ENCODE results near the gene VAMP1. TPM values are rescaled to one million over a fixed set of nuclear protein-coding genes. Genes with fewer than 3 reads are reported as not detected.
A peak's percentile ranks its signal among the peaks of the same experiment; 100 is the strongest.

VAMP1 gene
- total and polyA plus RNA-seq, 2 experiments from 2014 or later, result 13.9 to 16.1 TPM

DNA sequence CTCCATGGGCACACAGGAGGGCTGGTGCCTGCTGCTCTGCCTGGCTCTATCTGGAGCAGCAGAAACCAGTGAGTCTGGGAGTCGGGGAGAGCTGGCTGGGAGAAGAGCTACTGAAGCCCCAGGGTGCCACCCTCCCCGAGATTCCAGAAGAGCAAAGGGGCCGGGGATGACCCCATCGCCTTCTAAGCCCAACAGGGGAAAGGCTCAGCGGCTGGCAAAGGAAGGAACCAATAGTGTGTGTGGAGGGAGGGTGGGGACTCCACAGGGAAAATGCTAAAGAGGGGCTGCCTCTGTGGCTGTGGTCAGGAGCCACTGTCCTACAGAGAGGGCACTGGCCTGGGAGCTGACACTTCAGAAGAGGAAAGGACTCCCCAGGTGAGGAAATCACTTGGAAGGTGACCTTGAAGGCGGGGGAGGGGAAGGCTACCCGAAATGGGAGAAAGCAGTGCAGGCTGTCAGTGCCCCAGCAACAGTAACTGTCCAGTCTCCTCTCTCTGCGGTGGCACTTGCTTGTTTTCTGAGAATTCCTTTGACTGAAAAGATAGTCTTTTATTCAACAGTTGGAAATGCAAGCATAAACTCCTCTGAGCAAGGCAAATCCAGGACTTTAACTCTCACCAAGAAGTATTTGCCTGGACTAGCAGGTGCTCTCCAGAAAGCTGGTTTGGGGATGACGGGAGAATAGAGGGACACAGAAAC lies 18.1 kb downstream of the VAMP1 start:
- peak overlapping the region; percentile 77 for H3K4me2 ChIP-seq
- H3K4me1 Mint-ChIP-seq, result peaks cover 42% of the 10 kb centered on the region
- TF ChIP-seq JUNB (IDR thresholded peaks at IDR 0.05; ENCODE audit: unreplicated experiment) (no peak), NANOG (IDR thresholded peaks at IDR 0.05; ENCODE audit: borderline replicate concordance) (no peak), EZH2phosphoT487 (IDR thresholded peaks at IDR 0.05; ENCODE audit: unreplicated experiment) (no peak), ZNF114 (CRISPR knock-in tag; IDR thresholded peaks at IDR 0.05) (no peak), ZNF331 (CRISPR knock-in tag; IDR thresholded peaks at IDR 0.05; ENCODE audit: low read depth) (no peak), CREB1 (CRISPR knock-in tag; IDR thresholded peaks at IDR 0.05; ENCODE audit: low read depth) (no peak), EZH2 (IDR thresholded peaks at IDR 0.05; ENCODE audit: low read depth, unreplicated experiment) (no peak), POLR2AphosphoS5 (IDR thresholded peaks at IDR 0.05; ENCODE audit: low read depth) (no peak), STAT1 (IDR thresholded peaks at IDR 0.05; ENCODE audit: unreplicated experiment) (no peak)
- TF ChIP-seq, protein P1, sequence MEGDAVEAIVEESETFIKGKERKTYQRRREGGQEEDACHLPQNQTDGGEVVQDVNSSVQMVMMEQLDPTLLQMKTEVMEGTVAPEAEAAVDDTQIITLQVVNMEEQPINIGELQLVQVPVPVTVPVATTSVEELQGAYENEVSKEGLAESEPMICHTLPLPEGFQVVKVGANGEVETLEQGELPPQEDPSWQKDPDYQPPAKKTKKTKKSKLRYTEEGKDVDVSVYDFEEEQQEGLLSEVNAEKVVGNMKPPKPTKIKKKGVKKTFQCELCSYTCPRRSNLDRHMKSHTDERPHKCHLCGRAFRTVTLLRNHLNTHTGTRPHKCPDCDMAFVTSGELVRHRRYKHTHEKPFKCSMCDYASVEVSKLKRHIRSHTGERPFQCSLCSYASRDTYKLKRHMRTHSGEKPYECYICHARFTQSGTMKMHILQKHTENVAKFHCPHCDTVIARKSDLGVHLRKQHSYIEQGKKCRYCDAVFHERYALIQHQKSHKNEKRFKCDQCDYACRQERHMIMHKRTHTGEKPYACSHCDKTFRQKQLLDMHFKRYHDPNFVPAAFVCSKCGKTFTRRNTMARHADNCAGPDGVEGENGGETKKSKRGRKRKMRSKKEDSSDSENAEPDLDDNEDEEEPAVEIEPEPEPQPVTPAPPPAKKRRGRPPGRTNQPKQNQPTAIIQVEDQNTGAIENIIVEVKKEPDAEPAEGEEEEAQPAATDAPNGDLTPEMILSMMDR (conservative IDR thresholded peaks at IDR 0.05; ENCODE audit: low read depth in 2 of 2), result no peak
- TF ChIP-seq, protein P2, sequence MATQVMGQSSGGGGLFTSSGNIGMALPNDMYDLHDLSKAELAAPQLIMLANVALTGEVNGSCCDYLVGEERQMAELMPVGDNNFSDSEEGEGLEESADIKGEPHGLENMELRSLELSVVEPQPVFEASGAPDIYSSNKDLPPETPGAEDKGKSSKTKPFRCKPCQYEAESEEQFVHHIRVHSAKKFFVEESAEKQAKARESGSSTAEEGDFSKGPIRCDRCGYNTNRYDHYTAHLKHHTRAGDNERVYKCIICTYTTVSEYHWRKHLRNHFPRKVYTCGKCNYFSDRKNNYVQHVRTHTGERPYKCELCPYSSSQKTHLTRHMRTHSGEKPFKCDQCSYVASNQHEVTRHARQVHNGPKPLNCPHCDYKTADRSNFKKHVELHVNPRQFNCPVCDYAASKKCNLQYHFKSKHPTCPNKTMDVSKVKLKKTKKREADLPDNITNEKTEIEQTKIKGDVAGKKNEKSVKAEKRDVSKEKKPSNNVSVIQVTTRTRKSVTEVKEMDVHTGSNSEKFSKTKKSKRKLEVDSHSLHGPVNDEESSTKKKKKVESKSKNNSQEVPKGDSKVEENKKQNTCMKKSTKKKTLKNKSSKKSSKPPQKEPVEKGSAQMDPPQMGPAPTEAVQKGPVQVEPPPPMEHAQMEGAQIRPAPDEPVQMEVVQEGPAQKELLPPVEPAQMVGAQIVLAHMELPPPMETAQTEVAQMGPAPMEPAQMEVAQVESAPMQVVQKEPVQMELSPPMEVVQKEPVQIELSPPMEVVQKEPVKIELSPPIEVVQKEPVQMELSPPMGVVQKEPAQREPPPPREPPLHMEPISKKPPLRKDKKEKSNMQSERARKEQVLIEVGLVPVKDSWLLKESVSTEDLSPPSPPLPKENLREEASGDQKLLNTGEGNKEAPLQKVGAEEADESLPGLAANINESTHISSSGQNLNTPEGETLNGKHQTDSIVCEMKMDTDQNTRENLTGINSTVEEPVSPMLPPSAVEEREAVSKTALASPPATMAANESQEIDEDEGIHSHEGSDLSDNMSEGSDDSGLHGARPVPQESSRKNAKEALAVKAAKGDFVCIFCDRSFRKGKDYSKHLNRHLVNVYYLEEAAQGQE (IDR thresholded peaks at IDR 0.05; ENCODE audit: unreplicated experiment), result no peak
- TF ChIP-seq, protein P3, sequence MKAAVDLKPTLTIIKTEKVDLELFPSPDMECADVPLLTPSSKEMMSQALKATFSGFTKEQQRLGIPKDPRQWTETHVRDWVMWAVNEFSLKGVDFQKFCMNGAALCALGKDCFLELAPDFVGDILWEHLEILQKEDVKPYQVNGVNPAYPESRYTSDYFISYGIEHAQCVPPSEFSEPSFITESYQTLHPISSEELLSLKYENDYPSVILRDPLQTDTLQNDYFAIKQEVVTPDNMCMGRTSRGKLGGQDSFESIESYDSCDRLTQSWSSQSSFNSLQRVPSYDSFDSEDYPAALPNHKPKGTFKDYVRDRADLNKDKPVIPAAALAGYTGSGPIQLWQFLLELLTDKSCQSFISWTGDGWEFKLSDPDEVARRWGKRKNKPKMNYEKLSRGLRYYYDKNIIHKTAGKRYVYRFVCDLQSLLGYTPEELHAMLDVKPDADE (IDR thresholded peaks at IDR 0.05), result no peak
- TF ChIP-seq, protein P4, sequence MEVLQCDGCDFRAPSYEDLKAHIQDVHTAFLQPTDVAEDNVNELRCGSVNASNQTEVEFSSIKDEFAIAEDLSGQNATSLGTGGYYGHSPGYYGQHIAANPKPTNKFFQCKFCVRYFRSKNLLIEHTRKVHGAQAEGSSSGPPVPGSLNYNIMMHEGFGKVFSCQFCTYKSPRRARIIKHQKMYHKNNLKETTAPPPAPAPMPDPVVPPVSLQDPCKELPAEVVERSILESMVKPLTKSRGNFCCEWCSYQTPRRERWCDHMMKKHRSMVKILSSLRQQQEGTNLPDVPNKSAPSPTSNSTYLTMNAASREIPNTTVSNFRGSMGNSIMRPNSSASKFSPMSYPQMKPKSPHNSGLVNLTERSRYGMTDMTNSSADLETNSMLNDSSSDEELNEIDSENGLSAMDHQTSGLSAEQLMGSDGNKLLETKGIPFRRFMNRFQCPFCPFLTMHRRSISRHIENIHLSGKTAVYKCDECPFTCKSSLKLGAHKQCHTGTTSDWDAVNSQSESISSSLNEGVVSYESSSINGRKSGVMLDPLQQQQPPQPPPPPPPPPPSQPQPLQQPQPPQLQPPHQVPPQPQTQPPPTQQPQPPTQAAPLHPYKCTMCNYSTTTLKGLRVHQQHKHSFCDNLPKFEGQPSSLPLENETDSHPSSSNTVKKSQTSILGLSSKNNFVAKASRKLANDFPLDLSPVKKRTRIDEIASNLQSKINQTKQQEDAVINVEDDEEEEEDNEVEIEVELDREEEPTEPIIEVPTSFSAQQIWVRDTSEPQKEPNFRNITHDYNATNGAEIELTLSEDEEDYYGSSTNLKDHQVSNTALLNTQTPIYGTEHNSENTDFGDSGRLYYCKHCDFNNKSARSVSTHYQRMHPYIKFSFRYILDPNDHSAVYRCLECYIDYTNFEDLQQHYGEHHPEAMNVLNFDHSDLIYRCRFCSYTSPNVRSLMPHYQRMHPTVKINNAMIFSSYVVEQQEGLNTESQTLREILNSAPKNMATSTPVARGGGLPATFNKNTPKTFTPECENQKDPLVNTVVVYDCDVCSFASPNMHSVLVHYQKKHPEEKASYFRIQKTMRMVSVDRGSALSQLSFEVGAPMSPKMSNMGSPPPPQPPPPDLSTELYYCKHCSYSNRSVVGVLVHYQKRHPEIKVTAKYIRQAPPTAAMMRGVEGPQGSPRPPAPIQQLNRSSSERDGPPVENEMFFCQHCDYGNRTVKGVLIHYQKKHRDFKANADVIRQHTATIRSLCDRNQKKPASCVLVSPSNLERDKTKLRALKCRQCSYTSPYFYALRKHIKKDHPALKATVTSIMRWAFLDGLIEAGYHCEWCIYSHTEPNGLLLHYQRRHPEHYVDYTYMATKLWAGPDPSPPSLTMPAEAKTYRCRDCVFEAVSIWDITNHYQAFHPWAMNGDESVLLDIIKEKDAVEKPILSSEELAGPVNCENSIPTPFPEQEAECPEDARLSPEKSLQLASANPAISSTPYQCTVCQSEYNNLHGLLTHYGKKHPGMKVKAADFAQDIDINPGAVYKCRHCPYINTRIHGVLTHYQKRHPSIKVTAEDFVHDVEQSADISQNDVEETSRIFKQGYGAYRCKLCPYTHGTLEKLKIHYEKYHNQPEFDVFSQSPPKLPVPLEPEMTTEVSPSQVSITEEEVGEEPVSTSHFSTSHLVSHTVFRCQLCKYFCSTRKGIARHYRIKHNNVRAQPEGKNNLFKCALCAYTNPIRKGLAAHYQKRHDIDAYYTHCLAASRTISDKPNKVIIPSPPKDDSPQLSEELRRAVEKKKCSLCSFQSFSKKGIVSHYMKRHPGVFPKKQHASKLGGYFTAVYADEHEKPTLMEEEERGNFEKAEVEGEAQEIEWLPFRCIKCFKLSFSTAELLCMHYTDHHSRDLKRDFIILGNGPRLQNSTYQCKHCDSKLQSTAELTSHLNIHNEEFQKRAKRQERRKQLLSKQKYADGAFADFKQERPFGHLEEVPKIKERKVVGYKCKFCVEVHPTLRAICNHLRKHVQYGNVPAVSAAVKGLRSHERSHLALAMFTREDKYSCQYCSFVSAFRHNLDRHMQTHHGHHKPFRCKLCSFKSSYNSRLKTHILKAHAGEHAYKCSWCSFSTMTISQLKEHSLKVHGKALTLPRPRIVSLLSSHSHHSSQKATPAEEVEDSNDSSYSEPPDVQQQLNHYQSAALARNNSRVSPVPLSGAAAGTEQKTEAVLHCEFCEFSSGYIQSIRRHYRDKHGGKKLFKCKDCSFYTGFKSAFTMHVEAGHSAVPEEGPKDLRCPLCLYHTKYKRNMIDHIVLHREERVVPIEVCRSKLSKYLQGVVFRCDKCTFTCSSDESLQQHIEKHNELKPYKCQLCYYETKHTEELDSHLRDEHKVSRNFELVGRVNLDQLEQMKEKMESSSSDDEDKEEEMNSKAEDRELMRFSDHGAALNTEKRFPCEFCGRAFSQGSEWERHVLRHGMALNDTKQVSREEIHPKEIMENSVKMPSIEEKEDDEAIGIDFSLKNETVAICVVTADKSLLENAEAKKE (CRISPR knock-in tag; IDR thresholded peaks at IDR 0.05), result no peak

More for the DNA sequence above, 18.1 kb downstream of the VAMP1 start:
- Histone ChIP-seq H3K27me3 (ENCODE audit: insufficient read depth) (no peaks in the 10 kb centered on the region), H3K27ac (ENCODE audit: low read depth) (peak overlapping the region; percentile 86; the same call in 1 of the 2 replicates), H3K4me3 (peak overlapping the region; percentile 44), H4K20me1 (replicated peaks; ENCODE audit: insufficient read depth) (no peaks in the 10 kb centered on the region), H3K4me1 (ENCODE audit: insufficient read depth) (peaks cover 29% of the 10 kb centered on the region), H3K9me2 (ENCODE audit: insufficient read depth) (no peaks in the 10 kb centered on the region), H2AFZ (peak overlapping the region; percentile 90), H3K36me3 (ENCODE audit: insufficient read depth) (no peaks in the 10 kb centered on the region), H3K79me2 (replicated peaks; ENCODE audit: insufficient read depth) (no peaks in the 10 kb centered on the region), H3F3A (replicated peaks; ENCODE audit: low read depth) (peaks cover 6% of the 10 kb centered on the region; the same call in 1 of the 2 replicates)
- no peaks in the 10 kb centered on the region for H3K36me3 Mint-ChIP-seq (ENCODE audit: low read depth)
- DNase-seq (ENCODE audit: low spot score), result no peak
- peak overlapping the region; percentile 97 for H3K27ac Mint-ChIP-seq
- peak overlapping the region; percentile 63 for H3K4me3 Mint-ChIP-seq
- H3K27me3 Mint-ChIP-seq (ENCODE audit: insufficient read depth, low read depth, poor library complexity), result peaks cover 17% of the 10 kb centered on the region
- no peaks in the 10 kb centered on the region for H3K9me3 Mint-ChIP-seq
- ATAC-seq, result peak; percentile 13

Data from GM23338 (cell line).